ENCODE data around the gene AFAP1L2.
A peak's percentile ranks its signal among the peaks of the same experiment; 100 is the strongest.

DNA sequence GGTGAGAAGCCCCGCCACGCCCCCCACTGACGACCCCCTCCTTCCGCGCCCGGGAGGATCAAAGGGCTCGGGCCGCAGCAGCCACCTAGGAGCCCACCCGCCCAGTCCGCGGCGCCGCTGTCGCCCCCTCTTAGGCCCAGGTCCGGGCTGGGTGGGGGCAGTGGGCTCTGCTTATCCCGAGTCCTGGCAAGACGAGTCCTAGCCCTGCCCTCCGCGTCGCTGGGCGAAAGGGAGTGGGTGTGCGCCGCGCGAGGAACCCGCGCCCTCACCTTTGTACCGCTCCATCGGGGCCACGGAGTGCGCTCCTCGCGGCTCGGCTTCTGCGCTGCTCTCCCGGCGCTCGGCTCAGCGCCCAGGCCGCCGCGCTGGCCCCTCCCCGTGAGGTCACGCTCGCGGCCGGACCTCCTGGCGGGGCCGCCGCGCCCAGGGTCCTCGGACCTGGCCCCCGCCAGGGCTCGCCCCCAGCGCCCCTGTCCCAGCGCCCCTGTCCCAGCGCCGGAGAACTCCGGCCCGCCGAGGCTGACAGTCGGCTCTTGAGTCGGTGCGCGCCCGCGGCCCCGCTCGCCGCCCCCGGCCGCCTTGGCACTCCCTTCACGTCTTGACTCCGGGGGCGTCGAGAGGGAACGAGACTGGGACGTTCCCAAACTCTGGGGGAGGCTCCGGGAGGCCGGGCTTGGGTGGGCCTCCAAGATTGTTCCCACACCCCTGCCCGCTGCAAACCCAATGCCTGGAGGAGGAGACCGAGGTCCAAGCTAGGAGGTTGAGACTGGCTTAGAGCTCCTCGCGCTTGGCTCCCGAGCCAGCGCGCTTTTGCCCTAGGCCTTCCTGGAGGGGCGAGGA, at the start of gene AFAP1L2:
- TF ChIP-seq, protein P1, sequence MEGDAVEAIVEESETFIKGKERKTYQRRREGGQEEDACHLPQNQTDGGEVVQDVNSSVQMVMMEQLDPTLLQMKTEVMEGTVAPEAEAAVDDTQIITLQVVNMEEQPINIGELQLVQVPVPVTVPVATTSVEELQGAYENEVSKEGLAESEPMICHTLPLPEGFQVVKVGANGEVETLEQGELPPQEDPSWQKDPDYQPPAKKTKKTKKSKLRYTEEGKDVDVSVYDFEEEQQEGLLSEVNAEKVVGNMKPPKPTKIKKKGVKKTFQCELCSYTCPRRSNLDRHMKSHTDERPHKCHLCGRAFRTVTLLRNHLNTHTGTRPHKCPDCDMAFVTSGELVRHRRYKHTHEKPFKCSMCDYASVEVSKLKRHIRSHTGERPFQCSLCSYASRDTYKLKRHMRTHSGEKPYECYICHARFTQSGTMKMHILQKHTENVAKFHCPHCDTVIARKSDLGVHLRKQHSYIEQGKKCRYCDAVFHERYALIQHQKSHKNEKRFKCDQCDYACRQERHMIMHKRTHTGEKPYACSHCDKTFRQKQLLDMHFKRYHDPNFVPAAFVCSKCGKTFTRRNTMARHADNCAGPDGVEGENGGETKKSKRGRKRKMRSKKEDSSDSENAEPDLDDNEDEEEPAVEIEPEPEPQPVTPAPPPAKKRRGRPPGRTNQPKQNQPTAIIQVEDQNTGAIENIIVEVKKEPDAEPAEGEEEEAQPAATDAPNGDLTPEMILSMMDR (conservative IDR thresholded peaks at IDR 0.05; ENCODE audit: low read depth, low read length), result no peak
- TF ChIP-seq EZH2 (IDR thresholded peaks at IDR 0.05; ENCODE audit: borderline replicate concordance, low read depth, low read length, poor library complexity, severe bottlenecking), result peak; percentile 82

Data from A673 (cell line).